ENCODE results near the gene NANOS2.

- TF ChIP-seq MAFK (IDR thresholded peaks at IDR 0.05; ENCODE audit: low read length), result no peak
- no peak for TF ChIP-seq NKRF (IDR thresholded peaks at IDR 0.05; ENCODE audit: borderline replicate concordance)
- no peak for TF ChIP-seq MNT (conservative IDR thresholded peaks at IDR 0.05)
- TF ChIP-seq FOXP4 (CRISPR knock-in tag; IDR thresholded peaks at IDR 0.05; ENCODE audit: borderline replicate concordance), result no peak
- no peak for TF ChIP-seq ZNF274 (IDR thresholded peaks at IDR 0.05; ENCODE audit: borderline replicate concordance, low read depth, low read length)
- TF ChIP-seq FOXJ3 (CRISPR knock-in tag; IDR thresholded peaks at IDR 0.05), result no peak
These were observed 10.4 kb upstream of the NANOS2 start for GRCh38 chr19:45924891-45925447.

Measured in K562 (cell line).